Measurements from ENCODE around the gene FANCC.
A peak's percentile ranks its signal among the peaks of the same experiment; 100 is the strongest.
"Not testable (repeated sequence)": the region's sequence is repeated elsewhere in the genome, so short reads cannot be mapped to it uniquely, and the experiment has no call there.

The FANCC gene

DNA sequence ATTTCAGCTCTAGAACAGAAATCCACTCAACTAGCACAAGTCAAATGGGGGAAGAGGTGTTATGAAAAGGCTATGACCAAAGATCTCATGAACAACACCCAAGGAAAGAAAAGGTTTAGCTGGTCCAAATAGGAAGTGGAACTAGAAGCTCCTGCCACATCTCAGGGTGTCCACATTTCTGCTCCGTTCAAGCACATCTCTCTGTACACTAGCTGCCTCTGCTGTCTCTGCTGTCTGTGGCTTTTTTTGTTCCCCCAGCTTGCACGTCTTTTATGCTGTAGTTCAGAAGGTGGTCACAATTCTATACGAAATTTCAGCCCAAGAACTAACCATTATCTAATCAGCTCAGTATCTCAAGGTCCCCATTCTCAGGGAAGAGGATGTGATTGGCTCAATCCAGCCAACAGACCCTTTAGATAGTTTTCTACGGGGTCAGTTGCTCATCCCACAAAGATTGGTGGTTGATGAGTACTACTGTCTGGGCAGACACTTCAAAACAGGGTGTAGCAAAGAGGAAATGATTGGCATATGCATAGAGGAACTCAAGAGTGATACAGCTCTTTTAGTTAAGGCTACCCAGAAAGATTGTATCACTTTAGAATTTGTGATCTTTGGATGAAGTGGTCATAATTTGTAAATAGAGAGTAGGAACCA, 44.0 kb downstream of the FANCC start:
- no peak overlapping the region for H2BK15ac ChIP-seq (ENCODE audit: low read depth, poor library complexity, severe bottlenecking)
- H3K9me3 ChIP-seq (ENCODE audit: control insufficient read depth, low read length), result no peaks in the 10 kb centered on the region
- H3K4me1 ChIP-seq (ENCODE audit: control insufficient read depth, insufficient read depth, low read depth, low read length), result peaks cover 11% of the 10 kb centered on the region
- H3K27ac ChIP-seq (ENCODE audit: low read length, poor library complexity, severe bottlenecking), result no peak overlapping the region
- no peak overlapping the region for H3K9ac ChIP-seq (ENCODE audit: low read length)
- H2BK120ac ChIP-seq (ENCODE audit: low read depth, low read length), result no peak overlapping the region
- no peak overlapping the region for H3K18ac ChIP-seq (ENCODE audit: low read depth in 1 of 2, low read length in 2 of 2)
- no peak overlapping the region for H3K4me2 ChIP-seq (ENCODE audit: low read length, poor library complexity, severe bottlenecking)
- H3K4ac ChIP-seq (ENCODE audit: low read depth in 1 of 2, low read length in 2 of 2), result no peak overlapping the region
- H3K79me1 ChIP-seq (replicated peaks; ENCODE audit: low read length, poor library complexity, severe bottlenecking), result peaks cover 25% of the 10 kb centered on the region
- H3K36me3 ChIP-seq (ENCODE audit: control insufficient read depth in 1 of 2, insufficient read depth in 2 of 2, low read depth in 1 of 2, low read length in 2 of 2), result no peaks in the 10 kb centered on the region
- no peak overlapping the region for H2AK5ac ChIP-seq (ENCODE audit: low read length, severe bottlenecking)
- 93% methylated on average over 4 of the region's 4 CpGs for WGBS
- H3K4me3 ChIP-seq (ENCODE audit: insufficient read depth in 1 of 2, low read depth in 1 of 2, low read length in 2 of 2), result no peak overlapping the region
- no peak overlapping the region for H2AFZ ChIP-seq (ENCODE audit: low read depth, low read length)
- no peak for DNase-seq
- no peak overlapping the region for H4K91ac ChIP-seq (ENCODE audit: low read length)
- no peak overlapping the region for H3K14ac ChIP-seq (ENCODE audit: low read length in 2 of 2)
- no peak overlapping the region for H3K23ac ChIP-seq (ENCODE audit: low read length in 2 of 2)
- H3K27me3 ChIP-seq (ENCODE audit: control insufficient read depth in 1 of 2, insufficient read depth in 1 of 2, low read length in 2 of 2), result no peaks in the 10 kb centered on the region
- H2BK5ac ChIP-seq (ENCODE audit: low read depth, low read length, poor library complexity, severe bottlenecking), result no peak overlapping the region
- H2BK12ac ChIP-seq (ENCODE audit: low read length in 2 of 2), result no peak overlapping the region
- H4K8ac ChIP-seq (ENCODE audit: low read length), result no peak overlapping the region

GRCh38 chr9:95272830-95273229, 44.7 kb downstream of the FANCC start:
- H2AFZ ChIP-seq (ENCODE audit: low read depth, low read length), result no peak overlapping the region
- peak overlapping the region; percentile 8 for H2BK120ac ChIP-seq (ENCODE audit: low read depth, low read length)
- no peak overlapping the region for H3K4ac ChIP-seq (ENCODE audit: low read depth in 1 of 2, low read length in 2 of 2)
- H3K79me1 ChIP-seq (replicated peaks; ENCODE audit: low read length, poor library complexity, severe bottlenecking), result peaks cover 28% of the 10 kb centered on the region
- H3K14ac ChIP-seq (ENCODE audit: low read length in 2 of 2), result no peak overlapping the region
- no peak overlapping the region for H4K91ac ChIP-seq (ENCODE audit: low read length)
- H3K27ac ChIP-seq (ENCODE audit: low read length, poor library complexity, severe bottlenecking), result no peak overlapping the region
- 88% methylated on average over 3 of the region's 8 CpGs for WGBS
- no peak overlapping the region for H2BK5ac ChIP-seq (ENCODE audit: low read depth, low read length, poor library complexity, severe bottlenecking)
- H3K4me3 ChIP-seq (ENCODE audit: insufficient read depth in 1 of 2, low read depth in 1 of 2, low read length in 2 of 2), result no peak overlapping the region
- no peak overlapping the region for H3K4me2 ChIP-seq (ENCODE audit: low read length, poor library complexity, severe bottlenecking)
- no peak overlapping the region for H3K9ac ChIP-seq (ENCODE audit: low read length)
- no peak overlapping the region for H3K18ac ChIP-seq (ENCODE audit: low read depth in 1 of 2, low read length in 2 of 2)
- H4K8ac ChIP-seq (ENCODE audit: low read length), result no peak overlapping the region
- H3K4me1 ChIP-seq (ENCODE audit: control insufficient read depth, insufficient read depth, low read depth, low read length), result peaks cover 12% of the 10 kb centered on the region
- no peak overlapping the region for H2AK5ac ChIP-seq (ENCODE audit: low read length, severe bottlenecking)
- H3K36me3 ChIP-seq (ENCODE audit: control insufficient read depth in 1 of 2, insufficient read depth in 2 of 2, low read depth in 1 of 2, low read length in 2 of 2), result no peaks in the 10 kb centered on the region
- no peak overlapping the region for H3K23ac ChIP-seq (ENCODE audit: low read length in 2 of 2)
- no peak overlapping the region for H2BK12ac ChIP-seq (ENCODE audit: low read length in 2 of 2)
- DNase-seq, result no peak
- H3K27me3 ChIP-seq (ENCODE audit: control insufficient read depth in 1 of 2, insufficient read depth in 1 of 2, low read length in 2 of 2), result no peaks in the 10 kb centered on the region
- H2BK15ac ChIP-seq (ENCODE audit: low read depth, poor library complexity, severe bottlenecking), result no peak overlapping the region
- no peaks in the 10 kb centered on the region for H3K9me3 ChIP-seq (ENCODE audit: control insufficient read depth, low read length)

DNA sequence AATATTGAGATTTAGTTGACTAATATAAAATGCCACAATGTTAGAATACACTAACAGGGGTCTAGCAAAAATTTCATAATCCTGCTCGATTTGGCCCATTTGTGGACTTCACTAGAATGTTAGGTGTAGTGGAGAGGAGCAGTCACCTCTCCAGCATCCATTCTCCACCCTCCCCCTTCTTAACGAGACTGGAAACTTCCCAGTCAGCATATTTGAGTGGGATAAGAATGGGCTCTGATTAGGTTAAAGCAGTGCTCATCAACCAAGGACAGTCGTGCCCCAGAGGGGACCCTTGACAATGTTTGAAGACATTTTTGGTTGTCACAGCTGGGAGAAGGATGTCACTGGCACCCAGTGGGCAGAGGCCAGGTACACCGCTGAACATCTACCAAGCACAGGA, 46.7 kb downstream of the FANCC start:
- Histone ChIP-seq H3K18ac (ENCODE audit: low read depth in 1 of 2, low read length in 2 of 2) (no peak overlapping the region), H3K27ac (ENCODE audit: low read length, poor library complexity, severe bottlenecking) (no peak overlapping the region), H2BK15ac (ENCODE audit: low read depth, poor library complexity, severe bottlenecking) (no peak overlapping the region), H2BK12ac (ENCODE audit: low read length in 2 of 2) (peak overlapping the region in 1 of 2 experiments; percentile 9), H2BK120ac (ENCODE audit: low read depth, low read length) (no peak overlapping the region), H4K91ac (ENCODE audit: low read length) (no peak overlapping the region), H3K4ac (ENCODE audit: low read depth in 1 of 2, low read length in 2 of 2) (no peak overlapping the region), H3K9me3 (ENCODE audit: control insufficient read depth, low read length) (no peaks in the 10 kb centered on the region), H3K9ac (ENCODE audit: low read length) (no peak overlapping the region), H3K27me3 (ENCODE audit: control insufficient read depth in 1 of 2, insufficient read depth in 1 of 2, low read length in 2 of 2) (no peaks in the 10 kb centered on the region), H3K4me2 (ENCODE audit: low read length, poor library complexity, severe bottlenecking) (no peak overlapping the region), H2AFZ (ENCODE audit: low read depth, low read length) (no peak overlapping the region), H3K4me1 (ENCODE audit: control insufficient read depth, insufficient read depth, low read depth, low read length) (peaks cover 21% of the 10 kb centered on the region), H2AK5ac (ENCODE audit: low read length, severe bottlenecking) (peak overlapping the region; percentile 89), H4K8ac (ENCODE audit: low read length) (no peak overlapping the region), H3K23ac (ENCODE audit: low read length in 2 of 2) (no peak overlapping the region), H3K79me1 (replicated peaks; ENCODE audit: low read length, poor library complexity, severe bottlenecking) (peaks cover 32% of the 10 kb centered on the region), H3K14ac (ENCODE audit: low read length in 2 of 2) (no peak overlapping the region), H3K36me3 (ENCODE audit: control insufficient read depth in 1 of 2, insufficient read depth in 2 of 2, low read depth in 1 of 2, low read length in 2 of 2) (no peaks in the 10 kb centered on the region), H2BK5ac (ENCODE audit: low read depth, low read length, poor library complexity, severe bottlenecking) (no peak overlapping the region), H3K4me3 (ENCODE audit: insufficient read depth in 1 of 2, low read depth in 1 of 2, low read length in 2 of 2) (no peak overlapping the region)
- DNase-seq, result no peak
- 87% methylated on average over 3 of the region's 4 CpGs for WGBS

- H3K4ac ChIP-seq (ENCODE audit: low read depth in 1 of 2, low read length in 2 of 2); H4K91ac ChIP-seq (ENCODE audit: low read length); H2AFZ ChIP-seq (ENCODE audit: low read depth, low read length); H3K4me3 ChIP-seq (ENCODE audit: insufficient read depth in 1 of 2, low read depth in 1 of 2, low read length in 2 of 2); H2AK5ac ChIP-seq (ENCODE audit: low read length, severe bottlenecking); H2BK120ac ChIP-seq (ENCODE audit: low read depth, low read length); H2BK12ac ChIP-seq (ENCODE audit: low read length in 2 of 2); H3K9me3 ChIP-seq (ENCODE audit: control insufficient read depth, low read length); H3K27me3 ChIP-seq (ENCODE audit: control insufficient read depth in 1 of 2, insufficient read depth in 1 of 2, low read length in 2 of 2); H3K18ac ChIP-seq (ENCODE audit: low read depth in 1 of 2, low read length in 2 of 2); H2BK15ac ChIP-seq (ENCODE audit: low read depth, poor library complexity, severe bottlenecking); H3K14ac ChIP-seq (ENCODE audit: low read length in 2 of 2); H3K23ac ChIP-seq (ENCODE audit: low read length in 2 of 2); H3K9ac ChIP-seq (ENCODE audit: low read length); H3K36me3 ChIP-seq (ENCODE audit: control insufficient read depth in 1 of 2, insufficient read depth in 2 of 2, low read depth in 1 of 2, low read length in 2 of 2); DNase-seq: not testable (repeated sequence)
- Histone ChIP-seq H3K4me1 (ENCODE audit: control insufficient read depth, insufficient read depth, low read depth, low read length) (peaks cover 24% of the 10 kb centered on the region), H3K4me2 (ENCODE audit: low read length, poor library complexity, severe bottlenecking) (peak overlapping the region; percentile 25), H3K27ac (ENCODE audit: low read length, poor library complexity, severe bottlenecking) (peak overlapping the region; percentile 91), H3K79me1 (replicated peaks; ENCODE audit: low read length, poor library complexity, severe bottlenecking) (peaks cover 32% of the 10 kb centered on the region), H2BK5ac (ENCODE audit: low read depth, low read length, poor library complexity, severe bottlenecking) (peak overlapping the region; percentile 46), H4K8ac (ENCODE audit: low read length) (peak overlapping the region; percentile 42)
- WGBS, result 68% methylated on average over 15 of the region's 18 CpGs
Observed at GRCh38 chr9:95269803-95270773, 47.4 kb downstream of the FANCC start.

All from mesenchymal stem cell (in vitro differentiated cells and primary cell).